GM12872 (cell line): ENCODE measurements around the gene BLVRB.
A peak's percentile ranks its signal among the peaks of the same experiment; 100 is the strongest.

Source experiments
- CTCF ChIP-seq: IDR thresholded peaks from 3 replicates; pipeline ENCODE4 v1.5.1; 2011; ENCODE audit warnings: low read depth, mild to moderate bottlenecking, low read length, moderate library complexity; ENCODE audit not compliant: insufficient read depth

The BLVRB gene

GRCh38 chr19:40452016-40452415 is 13.5 kb downstream of the BLVRB start:
- no peak for TF ChIP-seq CTCF

GRCh38 chr19:40450664-40451063 is 14.9 kb downstream of the BLVRB start:
- no peak for TF ChIP-seq CTCF

GRCh38 chr19:40449506-40449905 is 16.0 kb downstream of the BLVRB start:
- no peak for TF ChIP-seq CTCF

- TF ChIP-seq CTCF: no peak
Measured at GRCh38 chr19:40446263-40446784, 19.2 kb downstream of the BLVRB start.

GRCh38 chr19:40445780-40446262 is 19.7 kb downstream of the BLVRB start:
- no peak for TF ChIP-seq CTCF

GRCh38 chr19:40444825-40445312 is 20.7 kb downstream of the BLVRB start:
- TF ChIP-seq CTCF: peak; percentile 47; the same call in 2 of the 3 replicates

- TF ChIP-seq CTCF: no peak
Measured at GRCh38 chr19:40444000-40444824, 21.3 kb downstream of the BLVRB start, which contains the start of gene SERTAD3. TSS of gene SERTAD3 (minus strand) at chr19:40444335. CDS start at chr19:40442080, 2,255 bp downstream.
